DOHH2 (cell line): ENCODE results near the gene ANXA4.

Experiments
- H3F3A ChIP-seq: fragments of 200-600 bp; sonication (generic), shearing (Covaris generic); 2 replicates; pipeline ENCODE4 v1.6.0; 2016; ENCODE audit warnings: antibody characterized with exemption, mild to moderate bottlenecking; ENCODE audit not compliant: control insufficient read depth, insufficient read depth
- H3K27ac ChIP-seq: fragments of 200-600 bp; sonication (generic); 2 replicates; pipeline ENCODE4 v1.5.1; 2014; ENCODE audit warnings: low read depth, mild to moderate bottlenecking, low read length, moderate library complexity
- H3K27me3 ChIP-seq: fragments of 200-600 bp; sonication (generic); 2 replicates; pipeline ENCODE4 v1.6.1; 2014; ENCODE audit warnings: mild to moderate bottlenecking, low read length, mixed read lengths; ENCODE audit not compliant: control insufficient read depth
- H3K36me3 ChIP-seq: fragments of 200-600 bp; sonication (generic); 2 replicates; pipeline ENCODE4 v1.6.1; 2014; ENCODE audit warnings: mild to moderate bottlenecking, low read length, moderate library complexity, mixed read lengths; ENCODE audit not compliant: control insufficient read depth
- H3K4me1 ChIP-seq: fragments of 200-600 bp; sonication (generic); 2 replicates; pipeline ENCODE4 v1.6.1; 2014; ENCODE audit warnings: mild to moderate bottlenecking, low read length, mixed read lengths; ENCODE audit not compliant: control insufficient read depth
- H3K4me2 ChIP-seq: fragments of 200-600 bp; sonication (generic); 2 replicates; pipeline ENCODE4 v1.6.0; 2014; ENCODE audit warnings: mild to moderate bottlenecking, low read length, moderate library complexity
- H3K4me3 ChIP-seq: fragments of 200-600 bp; sonication (generic); 2 replicates; pipeline ENCODE4 v1.5.1; 2014; ENCODE audit warnings: mild to moderate bottlenecking, low read length, mixed read lengths
- H3K79me2 ChIP-seq: fragments of 200-600 bp; sonication (generic); 2 replicates; pipeline ENCODE4 v1.6.1; 2014; ENCODE audit warnings: mild to moderate bottlenecking, low read length, mixed read lengths; ENCODE audit not compliant: control insufficient read depth
- H3K9me2 ChIP-seq: fragments of 200-600 bp; sonication (generic); replicated peaks from 2 replicates; pipeline ENCODE4 v1.6.1; 2014; ENCODE audit warnings: mild to moderate bottlenecking, low read length, mixed read lengths; ENCODE audit not compliant: control insufficient read depth
- H3K9me3 ChIP-seq: fragments of 200-600 bp; sonication (generic); 2 replicates; pipeline ENCODE4 v1.6.1; 2014; ENCODE audit warnings: antibody characterized with exemption, low read length, mixed read lengths; ENCODE audit not compliant: control insufficient read depth, insufficient read depth
- H4K20me1 ChIP-seq: fragments of 200-600 bp; sonication (generic); 2 replicates; pipeline ENCODE4 v1.6.0; 2014; ENCODE audit warnings: low read depth, mild to moderate bottlenecking, antibody characterized with exemption, low read length, moderate library complexity; ENCODE audit not compliant: control insufficient read depth, insufficient read depth
- EZH2phosphoT487 ChIP-seq: fragments of 200-600 bp; sonication (generic); IDR thresholded peaks from 2 replicates; pipeline ENCODE4 v1.6.1; 2017; ENCODE audit warnings: borderline replicate concordance, mild to moderate bottlenecking, antibody characterized with exemption, low read length, moderate library complexity, mixed read lengths
- TF ChIP-seq, protein P1 (sequence below): fragments of 200-600 bp; sonication (generic); IDR thresholded peaks from one replicate; pipeline ENCODE4 v1.5.1; 2014; ENCODE audit warnings: antibody characterized with exemption, mild to moderate bottlenecking, low read depth, low read length; ENCODE audit not compliant: poor library complexity, severe bottlenecking

Gene ANXA4

GRCh38 chr2:69780921-69781320 is 39.0 kb downstream of the ANXA4 start:
- no peaks in the 10 kb centered on the region for H3K9me2 ChIP-seq
- no peak overlapping the region for H3K4me3 ChIP-seq
- H3K27ac ChIP-seq = no peak overlapping the region
- no peaks in the 10 kb centered on the region for H4K20me1 ChIP-seq
- no peaks in the 10 kb centered on the region for H3K79me2 ChIP-seq
- H3F3A ChIP-seq = no peaks in the 10 kb centered on the region
- no peaks in the 10 kb centered on the region for H3K36me3 ChIP-seq
- no peaks in the 10 kb centered on the region for H3K9me3 ChIP-seq
- H3K4me1 ChIP-seq = peaks cover 13% of the 10 kb centered on the region
- H3K27me3 ChIP-seq = no peaks in the 10 kb centered on the region
- no peak for TF ChIP-seq EZH2phosphoT487
- TF ChIP-seq, protein P1, sequence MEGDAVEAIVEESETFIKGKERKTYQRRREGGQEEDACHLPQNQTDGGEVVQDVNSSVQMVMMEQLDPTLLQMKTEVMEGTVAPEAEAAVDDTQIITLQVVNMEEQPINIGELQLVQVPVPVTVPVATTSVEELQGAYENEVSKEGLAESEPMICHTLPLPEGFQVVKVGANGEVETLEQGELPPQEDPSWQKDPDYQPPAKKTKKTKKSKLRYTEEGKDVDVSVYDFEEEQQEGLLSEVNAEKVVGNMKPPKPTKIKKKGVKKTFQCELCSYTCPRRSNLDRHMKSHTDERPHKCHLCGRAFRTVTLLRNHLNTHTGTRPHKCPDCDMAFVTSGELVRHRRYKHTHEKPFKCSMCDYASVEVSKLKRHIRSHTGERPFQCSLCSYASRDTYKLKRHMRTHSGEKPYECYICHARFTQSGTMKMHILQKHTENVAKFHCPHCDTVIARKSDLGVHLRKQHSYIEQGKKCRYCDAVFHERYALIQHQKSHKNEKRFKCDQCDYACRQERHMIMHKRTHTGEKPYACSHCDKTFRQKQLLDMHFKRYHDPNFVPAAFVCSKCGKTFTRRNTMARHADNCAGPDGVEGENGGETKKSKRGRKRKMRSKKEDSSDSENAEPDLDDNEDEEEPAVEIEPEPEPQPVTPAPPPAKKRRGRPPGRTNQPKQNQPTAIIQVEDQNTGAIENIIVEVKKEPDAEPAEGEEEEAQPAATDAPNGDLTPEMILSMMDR = no peak
- H3K4me2 ChIP-seq = no peak overlapping the region

DNA sequence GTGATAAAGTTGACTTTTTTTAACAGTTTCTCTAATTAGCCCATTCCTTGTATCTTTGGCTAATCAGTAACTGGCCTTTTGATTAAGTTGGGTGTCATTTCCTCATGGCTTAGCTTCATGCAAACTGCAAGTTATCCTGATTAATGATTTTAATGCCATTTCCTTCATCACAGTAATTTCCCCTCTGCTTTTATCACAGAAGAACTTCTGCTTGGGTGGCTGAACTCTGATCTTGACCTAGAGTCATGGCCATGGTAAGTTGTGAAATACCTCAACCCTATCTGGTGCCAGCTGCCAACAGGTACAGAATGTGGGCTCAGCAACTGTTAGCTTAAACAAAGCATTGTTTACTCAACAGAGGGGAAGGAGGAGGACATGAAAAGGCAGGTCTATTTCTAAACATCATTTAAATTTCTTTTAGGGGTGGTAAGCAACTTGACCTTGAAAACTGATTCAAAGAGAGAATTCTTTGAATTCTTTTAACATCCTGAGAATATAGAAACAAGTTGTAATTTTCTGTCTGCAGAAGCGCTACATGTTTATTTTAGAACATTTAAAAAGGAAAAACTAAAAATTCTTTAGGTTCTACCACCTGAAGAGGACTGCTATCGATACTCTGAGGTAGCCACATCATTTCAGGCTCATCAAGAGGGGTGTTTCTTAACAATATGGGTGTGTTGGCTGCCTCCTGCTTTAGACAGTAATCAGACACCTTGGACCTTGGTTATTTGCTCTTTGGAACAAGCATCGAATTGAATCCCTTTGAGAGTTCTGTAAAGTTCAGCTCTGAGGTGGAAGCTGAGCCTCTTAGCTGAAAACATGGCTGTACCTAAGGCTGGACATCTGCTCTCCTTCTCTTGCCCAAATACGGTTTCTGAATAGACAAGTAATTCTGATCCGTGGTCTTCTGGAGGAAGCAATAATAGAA is 39.7 kb downstream of the ANXA4 start:
- no peaks in the 10 kb centered on the region for H4K20me1 ChIP-seq
- H3K79me2 ChIP-seq = no peaks in the 10 kb centered on the region
- no peak overlapping the region for H3K4me2 ChIP-seq
- H3K9me3 ChIP-seq = no peaks in the 10 kb centered on the region
- TF ChIP-seq, protein P1 = no peak
- no peak for TF ChIP-seq EZH2phosphoT487
- no peak overlapping the region for H3K4me3 ChIP-seq
- no peaks in the 10 kb centered on the region for H3K27me3 ChIP-seq
- no peaks in the 10 kb centered on the region for H3K9me2 ChIP-seq
- no peak overlapping the region for H3K27ac ChIP-seq
- H3K36me3 ChIP-seq = no peaks in the 10 kb centered on the region
- H3F3A ChIP-seq = 0 out of 2 replicates have a peak, but pooled peaks cover 3% of the 10 kb centered on the region
- H3K4me1 ChIP-seq = peaks cover 20% of the 10 kb centered on the region

- no peaks in the 10 kb centered on the region for H4K20me1 ChIP-seq
- H3K36me3 ChIP-seq = no peaks in the 10 kb centered on the region
Observed at GRCh38 chr2:69784228-69784627, 42.3 kb downstream of the ANXA4 start.

More at GRCh38 chr2:69784228-69784627, 42.3 kb downstream of the ANXA4 start:
- TF ChIP-seq, protein P1 = no peak
- TF ChIP-seq EZH2phosphoT487 = no peak
- Histone ChIP-seq H3K4me2 (no peak overlapping the region), H3F3A (peaks cover 6% of the 10 kb centered on the region; the same call in 1 of the 2 replicates), H3K27ac (no peak overlapping the region), H3K79me2 (no peaks in the 10 kb centered on the region), H3K9me2 (no peaks in the 10 kb centered on the region), H3K4me1 (peaks cover 40% of the 10 kb centered on the region), H3K27me3 (no peaks in the 10 kb centered on the region), H3K9me3 (no peaks in the 10 kb centered on the region), H3K4me3 (no peak overlapping the region)
